Activated CD4-positive, alpha-beta T cell treated with anti-CD3 and anti-CD28 coated beads for 4 hours (primary cell): ENCODE data around the gene PHC3.
"Not testable (repeated sequence)": the region's sequence is repeated elsewhere in the genome, so short reads cannot be mapped to it uniquely, and the experiment has no call there.

ENCODE experiments used
- DNase-seq, 2 donors: peaks; one replicate each; pipeline ENCODE4 v3.0.0-alpha.2; 2020

Gene PHC3

GRCh38 chr3:170114165-170114564 is 67.4 kb downstream of the PHC3 start:
- DNase-seq = not testable (repeated sequence)

- no peak for DNase-seq
Observed at GRCh38 chr3:170111147-170111771, 70.3 kb downstream of the PHC3 start.

GRCh38 chr3:170109579-170110293 is 71.8 kb downstream of the PHC3 start:
- DNase-seq = no peak

GRCh38 chr3:170108955-170109354 is 72.6 kb downstream of the PHC3 start:
- no peak for DNase-seq

- no peak for DNase-seq
Observed at GRCh38 chr3:170107941-170108340, 73.6 kb downstream of the PHC3 start.

- no peak for DNase-seq
Observed at GRCh38 chr3:170102431-170102830, 79.1 kb downstream of the PHC3 start.

GRCh38 chr3:170100944-170101343 is 80.6 kb downstream of the PHC3 start:
- DNase-seq = no peak

- no peak for DNase-seq
Observed at GRCh38 chr3:170098753-170099152, 82.8 kb downstream of the PHC3 start.

GRCh38 chr3:170096342-170096741 is 85.2 kb downstream of the PHC3 start:
- DNase-seq = no peak

GRCh38 chr3:170095771-170096170 is 85.8 kb downstream of the PHC3 start:
- no peak for DNase-seq

GRCh38 chr3:170092907-170093306 is 88.6 kb downstream of the PHC3 start:
- no peak for DNase-seq

GRCh38 chr3:170090601-170090981 is 90.9 kb downstream of the PHC3 start:
- DNase-seq = no peak

GRCh38 chr3:170089862-170090600 is 91.5 kb downstream of the PHC3 start:
- no peak for DNase-seq

- DNase-seq = no peak
Observed at GRCh38 chr3:170085396-170085795, 96.1 kb downstream of the PHC3 start.

GRCh38 chr3:170083343-170083742 is 98.2 kb downstream of the PHC3 start:
- no peak for DNase-seq

- DNase-seq = no peak
Observed at GRCh38 chr3:170081079-170081741, 100.3 kb downstream of the PHC3 start.

- no peak for DNase-seq
Observed at GRCh38 chr3:170080605-170081004, 100.9 kb downstream of the PHC3 start.

GRCh38 chr3:170079536-170080165 is 101.9 kb downstream of the PHC3 start:
- DNase-seq = no peak

GRCh38 chr3:170078620-170079281 is 102.8 kb downstream of the PHC3 start:
- no peak for DNase-seq

GRCh38 chr3:170077361-170077760 is 104.2 kb downstream of the PHC3 start:
- no peak for DNase-seq

GRCh38 chr3:170076715-170077238 is 104.8 kb downstream of the PHC3 start:
- no peak for DNase-seq

GRCh38 chr3:170075441-170076091 is 106.0 kb downstream of the PHC3 start:
- DNase-seq = no peak
